Right lobe of liver (tissue), 6 donors: Measurements from ENCODE around the gene IP6K3. TPM values are rescaled to one million over a fixed set of nuclear protein-coding genes. Genes with fewer than 3 reads are reported as not detected.

Experiments
- ATAC-seq, 4 donors: fragments of 200-7000 bp; cut with Tn5 transposase; one replicate each; pipeline ENCODE4 v1.9.1; 2020; ENCODE audit warnings: mild to moderate bottlenecking in 4 of 4, moderate library complexity in 4 of 4
- DNase-seq, 3 donors: peaks; one replicate each; pipeline ENCODE4 v3.0.0-alpha.2; 2020
- H3K27ac ChIP-seq, 3 donors: fragments of 200-600 bp; one replicate each; pipeline ENCODE4 v1.8.0; 2022
- H3K27me3 ChIP-seq, 2 donors: fragments of 200-600 bp; one replicate each; pipeline ENCODE4 v1.8.0; 2022
- H3K36me3 ChIP-seq, 4 donors: fragments of 200-600 bp; sonication (generic) in 1 of 4; one replicate each; pipeline versions ENCODE4 v1.5.1 to v1.8.0; 2017 to 2022; ENCODE audit warnings: control low read depth in 1 of 4
- H3K4me1 ChIP-seq, 4 donors: fragments of 200-600 bp; sonication (generic) in 1 of 4; one replicate each; pipeline versions ENCODE4 v1.5.1 to v1.8.0; 2017 to 2022; ENCODE audit warnings: control low read depth in 1 of 4
- H3K4me3 ChIP-seq, 3 donors: fragments of 200-600 bp; one replicate each; pipeline ENCODE4 v1.8.0; 2022
- H3K9me3 ChIP-seq, 4 donors: fragments of 200-600 bp; sonication (generic) in 1 of 4; one replicate each; pipeline versions ENCODE4 v1.5.1 to v1.8.0; 2017 to 2022; ENCODE audit warnings: control low read depth in 1 of 4
- CTCF ChIP-seq, 4 donors: fragments of 200-600 bp in 3 of 4; fragments of 450-650 bp in 1 of 4; IDR thresholded peaks; one replicate each; pipeline versions ENCODE4 v1.5.1 to v1.8.0; 2016 to 2022; ENCODE audit warnings: antibody characterized with exemption in 4 of 4, mild to moderate bottlenecking in 2 of 4
- POLR2A ChIP-seq: fragments of 450-650 bp; IDR thresholded peaks from one replicate; pipeline ENCODE4 v1.6.1; 2017; ENCODE audit warnings: antibody characterized with exemption, mild to moderate bottlenecking
- WGBS: methylation state at CpG from one replicate; pipeline ENCODE4 v1.1.6; 2018; ENCODE audit warnings: low coverage, low lambda C conversion rate; ENCODE audit not compliant: insufficient coverage; ENCODE audit errors: missing lambda C conversion rate; 5-methylcytosine and 5-hydroxymethylcytosine counted together
- intact Hi-C, 2 donors: fragments of 100-400 bp; cut with DNase I; formaldehyde crosslinking; loops; one replicate each; pipeline versions ENCODE4 v1.11.2 to v1.14.1; 2022
- long read RNA-seq: library from polyadenylated mRNA; unstranded; transcript quantifications from one replicate; pipeline ENCODE4 v2.0.0, GENCODE V29; 2019
- total RNA-seq, 6 experiments: library from RNA; depleted of rRNA in 2 of 6; stranded (reverse); fragments of >200 nt in 2 of 6; fragmentation: NEBNext Ultra II Directional in 3 of 6; extraction: Animal tissue kit (Norgen Biotek cat#: 25700) in 3 of 6; gene quantifications; one replicate each; pipeline versions ENCODE4 v1.1.0 to v1.2.4, GENCODE V29; 2016 to 2023
- donor health status: DM: no; HTN: yes; CAD: no.
- donor health status: DM: no; HTN: no; CAD: no.
- donor health status: DM: no; HTN: no; CAD: no.
- donor health status: DM: no; HTN: yes; CAD: no.
- donor health status: DM: no; HTN: yes; CAD: no.

IP6K3 gene
- total RNA-seq, result 10 to 100 TPM in 3 of 6 experiments, 1 to 10 TPM in 3; 4.8 to 28.0 (median 9.7) TPM
- long read RNA-seq, partial matches to known transcripts, result 0 of 2 reads
- long read RNA-seq, other reads (novel, unspliced or antisense), result 1 of 2 reads

GRCh38 chr6:33746651-33747100 is at the start of gene IP6K3:
TSS of gene IP6K3 (minus strand) at chr6:33746905. CDS start at chr6:33735476, 11,429 bp downstream.
- WGBS, result 41% methylated on average over 3 of the region's 10 CpGs
- peak; percentile 23 to 61 (median 36) for ATAC-seq
- Histone ChIP-seq H3K27ac (peak within 1 kb of the TSS; percentile 60 to 73 (median 60)), H3K4me1 (peaks cover 0 to 46% (median 14%) of the 10 kb centered on the region in 4 donors), H3K36me3 (no peaks in the 10 kb centered on the region), H3K4me3 (peak within 1 kb of the TSS; percentile 34 to 54 (median 36)), H3K27me3 (no peaks in the 10 kb centered on the region), H3K9me3 (no peaks in the 10 kb centered on the region)
- TF ChIP-seq POLR2A, result peak; percentile 89
- no peak for TF ChIP-seq CTCF (IDR thresholded peaks at IDR 0.05)
- DNase-seq, result peak; percentile 70 to 80 (median 79)
- intact Hi-C loops, result no loop called here

- Histone ChIP-seq H3K4me3 (no peak overlapping the region), H3K27me3 (no peaks in the 10 kb centered on the region), H3K9me3 (no peaks in the 10 kb centered on the region), H3K36me3 (no peaks in the 10 kb centered on the region), H3K4me1 (no peaks in the 10 kb centered on the region), H3K27ac (no peak overlapping the region)
- DNase-seq (no peak), ATAC-seq (no peak)
- no peak for TF ChIP-seq POLR2A
- intact Hi-C loops, result no loop called here
- 6% methylated on average over 4 of the region's 14 CpGs for WGBS
Measured at GRCh38 chr6:33794910-33795623, 48.4 kb upstream of the IP6K3 start.

- Histone ChIP-seq H3K4me3 (no peak overlapping the region), H3K27me3 (no peaks in the 10 kb centered on the region), H3K36me3 (no peaks in the 10 kb centered on the region), H3K4me1 (peaks cover 0 to 4% (median 0%) of the 10 kb centered on the region in 4 donors), H3K27ac (no peak overlapping the region), H3K9me3 (no peaks in the 10 kb centered on the region)
- TF ChIP-seq CTCF (IDR thresholded peaks at IDR 0.05) (no peak), POLR2A (no peak)
- ATAC-seq (no peak), DNase-seq (no peak)
- intact Hi-C loops, result no loop called here
- WGBS, result 44% methylated on average over 7 of the region's 10 CpGs
Measured at GRCh38 chr6:33792981-33793380, 46.3 kb upstream of the IP6K3 start.

GRCh38 chr6:33791620-33792019 is 44.9 kb upstream of the IP6K3 start:
- Histone ChIP-seq H3K27me3 (no peaks in the 10 kb centered on the region), H3K36me3 (no peaks in the 10 kb centered on the region), H3K27ac (no peak overlapping the region), H3K9me3 (no peaks in the 10 kb centered on the region), H3K4me1 (peaks cover 0 to 16% (median 2%) of the 10 kb centered on the region in 4 donors), H3K4me3 (no peak overlapping the region)
- DNase-seq (no peak), ATAC-seq (no peak)
- WGBS, result 69% methylated on average over 7 of the region's 7 CpGs
- intact Hi-C loops, result no loop called here
- no peak for TF ChIP-seq CTCF (IDR thresholded peaks at IDR 0.05)
- no peak for TF ChIP-seq POLR2A

- TF ChIP-seq POLR2A, result no peak
- TF ChIP-seq CTCF (IDR thresholded peaks at IDR 0.05), result no peak
- no peak overlapping the region for H3K4me3 ChIP-seq
- intact Hi-C loops, result no loop called here
- H3K4me1 ChIP-seq, result peaks cover 0 to 23% (median 2%) of the 10 kb centered on the region in 4 donors
- H3K27ac ChIP-seq, result no peak overlapping the region
- H3K27me3 ChIP-seq, result no peaks in the 10 kb centered on the region
- ATAC-seq (no peak), DNase-seq (no peak)
- no peaks in the 10 kb centered on the region for H3K9me3 ChIP-seq
- no peaks in the 10 kb centered on the region for H3K36me3 ChIP-seq
- 89% methylated on average over 5 of the region's 5 CpGs for WGBS
Measured at GRCh38 chr6:33790910-33791309, 44.2 kb upstream of the IP6K3 start.
